IPS DF 6.9 (cell line): ENCODE results near the gene TUNAR.
"Not testable (repeated sequence)": the region's sequence is repeated elsewhere in the genome, so short reads cannot be mapped to it uniquely, and the experiment has no call there.

Source experiments
- DNase-seq: peaks from one replicate; pipeline ENCODE4 v3.0.0-alpha.2; 2013; ENCODE audit warnings: low read depth, low spot score
- H3K27ac ChIP-seq: one replicate; pipeline ENCODE4 v1.5.1; 2013; ENCODE audit warnings: low read length, control low read depth
- H3K27me3 ChIP-seq: 2 replicates; pipeline ENCODE4 v1.6.1; 2013; ENCODE audit warnings: mild to moderate bottlenecking, low read length; ENCODE audit not compliant: control insufficient read depth, insufficient read depth
- H3K36me3 ChIP-seq: 2 replicates; pipeline ENCODE4 v1.6.1; 2013; ENCODE audit warnings: low read length; ENCODE audit not compliant: control insufficient read depth, insufficient read depth
- H3K4me1 ChIP-seq: 2 replicates; pipeline ENCODE4 v1.6.1; 2013; ENCODE audit warnings: low read length; ENCODE audit not compliant: control insufficient read depth, insufficient read depth
- H3K4me3 ChIP-seq: 2 replicates; pipeline ENCODE4 v1.5.1; 2013; ENCODE audit warnings: mild to moderate bottlenecking, low read length
- H3K9me3 ChIP-seq: 2 replicates; pipeline ENCODE4 v1.6.1; 2013; ENCODE audit warnings: low read length, inconsistent platforms; ENCODE audit not compliant: control insufficient read depth, insufficient read depth
- WGBS: extraction: QIAGEN DNeasy Blood & Tissue Kit; methylation state at CpG from one replicate; pipeline ENCODE4 v1.1.7; 2013; ENCODE audit warnings: mixed read lengths, missing lambda C conversion rate; ENCODE audit not compliant: insufficient read length, insufficient coverage; 5-methylcytosine and 5-hydroxymethylcytosine counted together

TUNAR gene

GRCh38 chr14:95959317-95959716, 82.7 kb downstream of the TUNAR start:
- no CpG with 5 or more reads among the region's 1 CpG for WGBS
- H3K4me1 ChIP-seq: peaks cover 2% of the 10 kb centered on the region; the same call in 1 of the 2 replicates
- no peak overlapping the region for H3K4me3 ChIP-seq
- DNase-seq: no peak
- no peaks in the 10 kb centered on the region for H3K36me3 ChIP-seq
- no peaks in the 10 kb centered on the region for H3K9me3 ChIP-seq
- H3K27ac ChIP-seq: no peak overlapping the region
- no peaks in the 10 kb centered on the region for H3K27me3 ChIP-seq

GRCh38 chr14:95961481-95961880, 84.8 kb downstream of the TUNAR start:
- Histone ChIP-seq H3K4me3 (no peak overlapping the region), H3K9me3 (no peaks in the 10 kb centered on the region), H3K27me3 (no peaks in the 10 kb centered on the region), H3K4me1 (peaks cover 2% of the 10 kb centered on the region; the same call in 1 of the 2 replicates), H3K36me3 (no peaks in the 10 kb centered on the region), H3K27ac (no peak overlapping the region)
- no peak for DNase-seq

GRCh38 chr14:95964901-95965300, 88.3 kb downstream of the TUNAR start:
- DNase-seq: no peak
- Histone ChIP-seq H3K9me3 (no peaks in the 10 kb centered on the region), H3K4me3 (no peak overlapping the region), H3K36me3 (no peaks in the 10 kb centered on the region), H3K27ac (no peak overlapping the region), H3K27me3 (no peaks in the 10 kb centered on the region), H3K4me1 (peaks cover 2% of the 10 kb centered on the region; the same call in 1 of the 2 replicates)
- WGBS: no CpG with 5 or more reads among the region's 2 CpGs

GRCh38 chr14:95968048-95968447, 91.4 kb downstream of the TUNAR start:
- not testable (repeated sequence) for H3K9me3 ChIP-seq, H3K27ac ChIP-seq, H3K4me1 ChIP-seq, H3K36me3 ChIP-seq, DNase-seq, H3K27me3 ChIP-seq, H3K4me3 ChIP-seq
- WGBS: no CpG with 5 or more reads among the region's 4 CpGs
